Measurements from ENCODE around the gene CDC7. TPM values are rescaled to one million over a fixed set of nuclear protein-coding genes. Genes with fewer than 3 reads are reported as not detected.

Gene CDC7
- total RNA-seq, 1 experiment from 2014 or later = 41.6 TPM

DNA sequence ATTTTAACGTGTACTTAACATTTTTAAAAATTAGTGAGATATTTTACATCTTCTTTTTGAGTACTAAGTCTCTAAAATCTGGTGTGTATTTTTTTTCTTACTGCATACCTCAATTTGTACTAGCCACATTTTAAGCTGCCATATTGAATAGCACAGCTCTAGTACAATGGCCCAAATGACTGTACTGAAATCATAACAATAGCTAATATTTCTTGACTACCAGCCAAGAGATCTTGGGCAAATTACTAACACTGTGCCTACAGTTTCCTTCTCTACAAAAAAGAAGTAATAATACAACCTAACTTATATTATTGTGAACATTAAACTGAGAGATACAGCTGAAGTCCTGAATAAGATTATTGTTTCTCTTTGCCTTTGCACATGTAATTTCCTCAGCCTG lies 57.2 kb downstream of the CDC7 start:
- Mint-ChIP-seq H3K4me1 (peaks cover 8 to 9% of the 10 kb centered on the region in 2 experiments), H3K36me3 (ENCODE audit: insufficient read depth in 1 of 3, low read depth in 3 of 3) (no peaks in the 10 kb centered on the region; a peak in 1 of 7 replicates), H3K27me3 (ENCODE audit: low read depth) (no peaks in the 10 kb centered on the region; the same call in 1 of the 2 replicates), H3K27ac (no peak overlapping the region), H3K9me3 (peaks cover 0 to 3% of the 10 kb centered on the region in 2 experiments; a peak in 1 of 5 replicates), H3K4me3 (no peak overlapping the region)
- Histone ChIP-seq H2BK120ac (ENCODE audit: low read depth, low read length, poor library complexity, severe bottlenecking) (no peak overlapping the region), H3K14ac (ENCODE audit: insufficient read depth, low read length) (no peak overlapping the region), H4K5ac (ENCODE audit: insufficient read length, low read depth, low read length) (no peak overlapping the region), H2BK5ac (ENCODE audit: insufficient read length, low read length) (no peak overlapping the region), H3K4me1 (ENCODE audit: insufficient read depth, low read length) (no peaks in the 10 kb centered on the region), H2BK20ac (ENCODE audit: low read depth, low read length, poor library complexity, severe bottlenecking) (no peak overlapping the region), H2AK5ac (ENCODE audit: insufficient read length, low read length) (no peak overlapping the region), H3K4me2 (ENCODE audit: insufficient read depth, insufficient read length, low read length) (no peak overlapping the region), H3K79me1 (ENCODE audit: insufficient read depth, low read depth, low read length, poor library complexity, severe bottlenecking) (no peaks in the 10 kb centered on the region), H3K27me3 (ENCODE audit: insufficient read depth, low read length) (no peaks in the 10 kb centered on the region), H3K18ac (ENCODE audit: insufficient read length, low read depth, low read length) (no peak overlapping the region), H3K9me3 (ENCODE audit: control insufficient read depth, low read depth, low read length) (no peaks in the 10 kb centered on the region), H4K8ac (replicated peaks; ENCODE audit: insufficient read length, low read depth, low read length) (no peak overlapping the region), H3K23me2 (ENCODE audit: insufficient read length, low read depth, low read length, poor library complexity, severe bottlenecking) (no peaks in the 10 kb centered on the region), H3K9ac (ENCODE audit: extremely low read depth, insufficient read length, low read length) (no peak overlapping the region), H2BK12ac (ENCODE audit: insufficient read length, low read depth, low read length) (no peak overlapping the region), H4K20me1 (ENCODE audit: control insufficient read depth, insufficient read depth, insufficient read length) (no peaks in the 10 kb centered on the region), H3T11ph (ENCODE audit: low read length) (no peak overlapping the region), H2AFZ (ENCODE audit: low read length) (no peak overlapping the region), H3K23ac (ENCODE audit: insufficient read length, low read depth, low read length) (no peak overlapping the region), H3K27ac (ENCODE audit: insufficient read length, low read depth, low read length) (no peak overlapping the region), H2BK15ac (ENCODE audit: low read depth, low read length) (no peak overlapping the region), H4K91ac (ENCODE audit: insufficient read length, low read depth, low read length) (no peak overlapping the region), H3K4ac (ENCODE audit: low read depth, low read length) (no peak overlapping the region), H3K79me2 (ENCODE audit: insufficient read depth, low read length) (no peaks in the 10 kb centered on the region), H3K56ac (ENCODE audit: insufficient read length, low read depth, low read length) (no peak overlapping the region)
- WGBS (ENCODE audit: extremely low coverage, insufficient read length, low lambda C conversion rate) = no CpG with 5 or more reads among the region's 1 CpG
- DNase-seq = no peak
- TF ChIP-seq, protein P1, sequence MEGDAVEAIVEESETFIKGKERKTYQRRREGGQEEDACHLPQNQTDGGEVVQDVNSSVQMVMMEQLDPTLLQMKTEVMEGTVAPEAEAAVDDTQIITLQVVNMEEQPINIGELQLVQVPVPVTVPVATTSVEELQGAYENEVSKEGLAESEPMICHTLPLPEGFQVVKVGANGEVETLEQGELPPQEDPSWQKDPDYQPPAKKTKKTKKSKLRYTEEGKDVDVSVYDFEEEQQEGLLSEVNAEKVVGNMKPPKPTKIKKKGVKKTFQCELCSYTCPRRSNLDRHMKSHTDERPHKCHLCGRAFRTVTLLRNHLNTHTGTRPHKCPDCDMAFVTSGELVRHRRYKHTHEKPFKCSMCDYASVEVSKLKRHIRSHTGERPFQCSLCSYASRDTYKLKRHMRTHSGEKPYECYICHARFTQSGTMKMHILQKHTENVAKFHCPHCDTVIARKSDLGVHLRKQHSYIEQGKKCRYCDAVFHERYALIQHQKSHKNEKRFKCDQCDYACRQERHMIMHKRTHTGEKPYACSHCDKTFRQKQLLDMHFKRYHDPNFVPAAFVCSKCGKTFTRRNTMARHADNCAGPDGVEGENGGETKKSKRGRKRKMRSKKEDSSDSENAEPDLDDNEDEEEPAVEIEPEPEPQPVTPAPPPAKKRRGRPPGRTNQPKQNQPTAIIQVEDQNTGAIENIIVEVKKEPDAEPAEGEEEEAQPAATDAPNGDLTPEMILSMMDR (conservative IDR thresholded peaks at IDR 0.05) = no peak
